ENCODE measurements around the gene AP2A1. TPM values are rescaled to one million over a fixed set of nuclear protein-coding genes. Genes with fewer than 3 reads are reported as not detected.

The AP2A1 gene
- total RNA-seq, 2 experiments from 2014 or later, result 83.4 to 84.5 TPM

- no peak overlapping the region for H3K27ac Mint-ChIP-seq
- no peaks in the 10 kb centered on the region for H3K27me3 Mint-ChIP-seq
- ATAC-seq, result no peak
- POLR2A ChIA-PET, result interaction anchor here (1.2 to 6.5 kb wide), 2 partner anchors 8 to 13 kb away, joined by 7 to 64 read pairs; partner anchors contain the start of gene PNKP
- intact Hi-C loops (cut with micrococcal nuclease), result no loop called here
- CTCF ChIA-PET, result no interaction called here
- peaks cover 12% of the 10 kb centered on the region for H3K36me3 Mint-ChIP-seq (ENCODE audit: low read depth)
- H3K9me3 Mint-ChIP-seq, result peaks cover 10% of the 10 kb centered on the region
- no peak for DNase-seq
- H3K4me3 Mint-ChIP-seq, result peak overlapping the region; percentile 70
- peaks cover 42% of the 10 kb centered on the region for H3K4me1 Mint-ChIP-seq (ENCODE audit: low read depth)
- TF ChIP-seq CTCF (IDR thresholded peaks at IDR 0.05), result no peak
Observed at GRCh38 chr19:49852631-49853126, 85.9 kb downstream of the AP2A1 start.

GRCh38 chr19:49853852-49854377 is 87.1 kb downstream of the AP2A1 start:
- Mint-ChIP-seq H3K36me3 (ENCODE audit: low read depth) (peaks cover 14% of the 10 kb centered on the region), H3K9me3 (peaks cover 9% of the 10 kb centered on the region), H3K27me3 (no peaks in the 10 kb centered on the region), H3K27ac (peak overlapping the region; percentile 13), H3K4me3 (no peak overlapping the region), H3K4me1 (ENCODE audit: low read depth) (peaks cover 32% of the 10 kb centered on the region)
- no peak for TF ChIP-seq CTCF (IDR thresholded peaks at IDR 0.05)
- ATAC-seq (no peak), DNase-seq (no peak)
- intact Hi-C loops (cut with micrococcal nuclease), result no loop called here
- ChIA-PET POLR2A (interaction anchor here (1.7 to 6.5 kb wide), 2 partner anchors 11 to 42 kb away, joined by 6 to 64 read pairs; partner anchors contain the start of gene PNKP), CTCF (interaction anchor here (1.0 kb wide), 1 partner anchor 11 kb away, joined by 3 read pairs; no protein-coding TSS in a partner anchor)

- DNase-seq (no peak), ATAC-seq (no peak)
- Mint-ChIP-seq H3K27me3 (no peaks in the 10 kb centered on the region), H3K36me3 (ENCODE audit: low read depth) (peaks cover 11% of the 10 kb centered on the region), H3K27ac (no peak overlapping the region), H3K4me3 (no peak overlapping the region), H3K4me1 (ENCODE audit: low read depth) (peaks cover 27% of the 10 kb centered on the region), H3K9me3 (peaks cover 5% of the 10 kb centered on the region)
- intact Hi-C loops (cut with micrococcal nuclease), result no loop called here
- ChIA-PET CTCF (interaction anchor here (1.0 kb wide), 1 partner anchor 10 kb away, joined by 3 read pairs; no protein-coding TSS in a partner anchor), POLR2A (interaction anchor here (1.7 to 6.5 kb wide), 2 partner anchors 11 to 43 kb away, joined by 6 to 64 read pairs; partner anchors contain the start of gene PNKP)
- TF ChIP-seq CTCF (IDR thresholded peaks at IDR 0.05), result no peak
Observed at GRCh38 chr19:49854378-49855263, 87.8 kb downstream of the AP2A1 start.

GRCh38 chr19:49855277-49855675 is 88.5 kb downstream of the AP2A1 start:
- CTCF ChIA-PET, result no interaction called here
- Mint-ChIP-seq H3K27me3 (no peaks in the 10 kb centered on the region), H3K4me1 (ENCODE audit: low read depth) (peaks cover 21% of the 10 kb centered on the region), H3K36me3 (ENCODE audit: low read depth) (peaks cover 6% of the 10 kb centered on the region), H3K4me3 (no peak overlapping the region), H3K27ac (no peak overlapping the region), H3K9me3 (no peaks in the 10 kb centered on the region)
- DNase-seq, result no peak
- TF ChIP-seq CTCF (IDR thresholded peaks at IDR 0.05), result no peak
- ATAC-seq, result no peak
- POLR2A ChIA-PET, result interaction anchor here (1.7 to 6.5 kb wide), 2 partner anchors 10 to 43 kb away, joined by 6 to 64 read pairs; partner anchors contain the start of gene PNKP
- intact Hi-C loops (cut with micrococcal nuclease), result no loop called here

Measured in activated CD8-positive, alpha-beta T cell treated with anti-CD3 and anti-CD28 coated beads for 36 hours (primary cell).